DOHH2 (cell line): ENCODE results near the gene KRTAP12-1.

Experiments used
- H3F3A ChIP-seq: fragments of 200-600 bp; sonication (generic), shearing (Covaris generic); 2 replicates; pipeline ENCODE4 v1.6.0; 2016; ENCODE audit warnings: antibody characterized with exemption, mild to moderate bottlenecking; ENCODE audit not compliant: control insufficient read depth, insufficient read depth
- H3K27ac ChIP-seq: fragments of 200-600 bp; sonication (generic); 2 replicates; pipeline ENCODE4 v1.5.1; 2014; ENCODE audit warnings: low read depth, mild to moderate bottlenecking, low read length, moderate library complexity
- H3K27me3 ChIP-seq: fragments of 200-600 bp; sonication (generic); 2 replicates; pipeline ENCODE4 v1.6.1; 2014; ENCODE audit warnings: mild to moderate bottlenecking, low read length, mixed read lengths; ENCODE audit not compliant: control insufficient read depth
- H3K36me3 ChIP-seq: fragments of 200-600 bp; sonication (generic); 2 replicates; pipeline ENCODE4 v1.6.1; 2014; ENCODE audit warnings: mild to moderate bottlenecking, low read length, moderate library complexity, mixed read lengths; ENCODE audit not compliant: control insufficient read depth
- H3K4me1 ChIP-seq: fragments of 200-600 bp; sonication (generic); 2 replicates; pipeline ENCODE4 v1.6.1; 2014; ENCODE audit warnings: mild to moderate bottlenecking, low read length, mixed read lengths; ENCODE audit not compliant: control insufficient read depth
- H3K4me2 ChIP-seq: fragments of 200-600 bp; sonication (generic); 2 replicates; pipeline ENCODE4 v1.6.0; 2014; ENCODE audit warnings: mild to moderate bottlenecking, low read length, moderate library complexity
- H3K4me3 ChIP-seq: fragments of 200-600 bp; sonication (generic); 2 replicates; pipeline ENCODE4 v1.5.1; 2014; ENCODE audit warnings: mild to moderate bottlenecking, low read length, mixed read lengths
- H3K79me2 ChIP-seq: fragments of 200-600 bp; sonication (generic); 2 replicates; pipeline ENCODE4 v1.6.1; 2014; ENCODE audit warnings: mild to moderate bottlenecking, low read length, mixed read lengths; ENCODE audit not compliant: control insufficient read depth
- H3K9me2 ChIP-seq: fragments of 200-600 bp; sonication (generic); replicated peaks from 2 replicates; pipeline ENCODE4 v1.6.1; 2014; ENCODE audit warnings: mild to moderate bottlenecking, low read length, mixed read lengths; ENCODE audit not compliant: control insufficient read depth
- H3K9me3 ChIP-seq: fragments of 200-600 bp; sonication (generic); 2 replicates; pipeline ENCODE4 v1.6.1; 2014; ENCODE audit warnings: antibody characterized with exemption, low read length, mixed read lengths; ENCODE audit not compliant: control insufficient read depth, insufficient read depth
- H4K20me1 ChIP-seq: fragments of 200-600 bp; sonication (generic); 2 replicates; pipeline ENCODE4 v1.6.0; 2014; ENCODE audit warnings: low read depth, mild to moderate bottlenecking, antibody characterized with exemption, low read length, moderate library complexity; ENCODE audit not compliant: control insufficient read depth, insufficient read depth
- CTCF ChIP-seq: fragments of 200-600 bp; sonication (generic); IDR thresholded peaks from one replicate; pipeline ENCODE4 v1.5.1; 2014; ENCODE audit warnings: antibody characterized with exemption, mild to moderate bottlenecking, low read depth, low read length; ENCODE audit not compliant: poor library complexity, severe bottlenecking
- EZH2phosphoT487 ChIP-seq: fragments of 200-600 bp; sonication (generic); IDR thresholded peaks from 2 replicates; pipeline ENCODE4 v1.6.1; 2017; ENCODE audit warnings: borderline replicate concordance, mild to moderate bottlenecking, antibody characterized with exemption, low read length, moderate library complexity, mixed read lengths

KRTAP12-1 gene

GRCh38 chr21:44711327-44712202 is 29.6 kb upstream of the KRTAP12-1 start, which contains the start of gene TSPEAR:
Gene TSPEAR, minus strand, starts transcription at chr21:44711572. Its CDS starts 58 bp downstream, at chr21:44711514.
- H3K4me2 ChIP-seq, result no peak within 1 kb of the TSS
- no peaks in the 10 kb centered on the region for H3K4me1 ChIP-seq
- H3K27me3 ChIP-seq, result peaks cover 30% of the 10 kb centered on the region

GRCh38 chr21:44710756-44711326 is 28.9 kb upstream of the KRTAP12-1 start:
- Histone ChIP-seq H3K27me3 (peaks cover 27% of the 10 kb centered on the region), H3K27ac (no peak overlapping the region), H3F3A (no peaks in the 10 kb centered on the region), H3K9me2 (no peaks in the 10 kb centered on the region), H3K4me3 (no peak overlapping the region), H4K20me1 (no peaks in the 10 kb centered on the region), H3K9me3 (peaks cover 4% of the 10 kb centered on the region; the same call in 1 of the 2 replicates), H3K4me1 (no peaks in the 10 kb centered on the region), H3K4me2 (no peak overlapping the region), H3K79me2 (no peaks in the 10 kb centered on the region), H3K36me3 (no peaks in the 10 kb centered on the region)
- no peak for TF ChIP-seq CTCF
- TF ChIP-seq EZH2phosphoT487, result no peak

More at GRCh38 chr21:44711327-44712202, 29.6 kb upstream of the KRTAP12-1 start, which contains the start of gene TSPEAR:
- TF ChIP-seq CTCF (no peak), EZH2phosphoT487 (no peak)
- Histone ChIP-seq H3K4me3 (no peak within 1 kb of the TSS), H3K79me2 (no peaks in the 10 kb centered on the region), H3F3A (no peaks in the 10 kb centered on the region), H4K20me1 (no peaks in the 10 kb centered on the region), H3K9me2 (no peaks in the 10 kb centered on the region), H3K9me3 (no peaks in the 10 kb centered on the region), H3K27ac (no peak within 1 kb of the TSS), H3K36me3 (no peaks in the 10 kb centered on the region)

GRCh38 chr21:44710294-44710665 is 28.3 kb upstream of the KRTAP12-1 start:
- Histone ChIP-seq H3K27ac (no peak overlapping the region), H3K9me2 (no peaks in the 10 kb centered on the region), H3K36me3 (no peaks in the 10 kb centered on the region), H3K4me3 (no peak overlapping the region), H4K20me1 (no peaks in the 10 kb centered on the region), H3K4me1 (no peaks in the 10 kb centered on the region), H3K9me3 (peaks cover 4% of the 10 kb centered on the region; the same call in 1 of the 2 replicates), H3K4me2 (no peak overlapping the region), H3K79me2 (no peaks in the 10 kb centered on the region), H3K27me3 (peaks cover 24% of the 10 kb centered on the region), H3F3A (no peaks in the 10 kb centered on the region)
- no peak for TF ChIP-seq EZH2phosphoT487
- TF ChIP-seq CTCF, result no peak
